T-cell (primary cell): Measurements from ENCODE around the gene DPYD. TPM values are rescaled to one million over a fixed set of nuclear protein-coding genes. Genes with fewer than 3 reads are reported as not detected.
"Not testable (repeated sequence)": the region's sequence is repeated elsewhere in the genome, so short reads cannot be mapped to it uniquely, and the experiment has no call there.

Experiments
- ATAC-seq, 4 experiments: fragments of 200-7000 bp in 3 of 4; fragments of 150-1000 bp in 1 of 4; cut with Tn5 transposase; replicated peaks in 1 of 4; 1 replicate in 3 of 4; 2 replicates in 1 of 4; pipeline ENCODE4 v1.10.0; 2021; ENCODE audit warnings: moderate library complexity in 3 of 4, mild to moderate bottlenecking in 2 of 4, moderate number of reproducible peaks in 1 of 4
- CTCF ChIA-PET, 2 donors: fragments of 300-600 bp; sonication (Branson Sonifier 250); formaldehyde crosslinking; loops; one replicate each; lab custom pipeline; 2022; ENCODE audit warnings: antibody characterized with exemption in 2 of 2; lab: Charles Lee
- POLR2A ChIA-PET, 2 donors: fragments of 300-600 bp; sonication (Branson Sonifier 250); formaldehyde crosslinking; loops; one replicate each; lab custom pipeline; 2022; ENCODE audit warnings: antibody characterized with exemption in 2 of 2; lab: Charles Lee
- DNase-seq, 35 experiments: peaks; one replicate each; pipeline versions ENCODE4 v3.0.0 to v3.0.0-alpha.2; 2013 to 2023
- H3K27ac ChIP-seq: one replicate; pipeline ENCODE4 v1.5.1; 2013; ENCODE audit warnings: low read length
- H3K27me3 ChIP-seq, 2 experiments: replicated peaks in 1 of 2; 1 replicate in 1 of 2; 2 replicates in 1 of 2; pipeline versions ENCODE4 v1.6.1 to v1.7.0; 2013; ENCODE audit warnings: low read length in 1 of 2, mixed read lengths in 1 of 2; ENCODE audit not compliant: control insufficient read depth in 2 of 2, insufficient read depth in 2 of 2; ENCODE audit errors: extremely low read depth in 1 of 2
- H3K36me3 ChIP-seq, 2 donors: 1 replicate in 1 of 2; 2 replicates in 1 of 2; pipeline versions ENCODE4 v1.6.1 to v1.7.0; 2013; ENCODE audit warnings: low read length in 1 of 2; ENCODE audit not compliant: control insufficient read depth in 2 of 2, insufficient read depth in 1 of 2; ENCODE audit errors: extremely low read depth in 1 of 2
- H3K4me1 ChIP-seq, 2 experiments: 1 replicate in 1 of 2; 2 replicates in 1 of 2; pipeline versions ENCODE4 v1.6.1 to v1.7.0; 2013; ENCODE audit warnings: low read length in 2 of 2, mixed read lengths in 1 of 2; ENCODE audit not compliant: insufficient read depth in 2 of 2, control insufficient read depth in 1 of 2; ENCODE audit errors: extremely low read depth in 1 of 2
- H3K4me3 ChIP-seq, 2 donors: 1 replicate in 1 of 2; 2 replicates in 1 of 2; pipeline versions ENCODE4 v1.5.1 to v1.7.0; 2013; ENCODE audit warnings: mild to moderate bottlenecking in 2 of 2, low read length in 1 of 2, moderate library complexity in 1 of 2; ENCODE audit not compliant: control insufficient read depth in 1 of 2; ENCODE audit errors: extremely low read depth in 1 of 2
- H3K9me3 ChIP-seq: 2 replicates; pipeline ENCODE4 v1.7.0; 2013
- H3K27ac Mint-ChIP-seq, 2 donors: one replicate each; pipeline ENCODE4 v1.8.0; 2020 to 2021; ENCODE audit warnings: mild to moderate bottlenecking in 2 of 2, mixed read lengths in 2 of 2
- H3K27me3 Mint-ChIP-seq, 2 donors: one replicate each; pipeline ENCODE4 v1.8.0; 2021 to 2022; ENCODE audit warnings: mixed read lengths in 2 of 2
- H3K36me3 Mint-ChIP-seq: one replicate; pipeline ENCODE4 v1.8.0; 2021; ENCODE audit warnings: mixed read lengths
- H3K4me1 Mint-ChIP-seq, 3 donors: one replicate each; pipeline ENCODE4 v1.8.0; 2020 to 2022; ENCODE audit warnings: mixed read lengths in 3 of 3, mild to moderate bottlenecking in 1 of 3
- H3K4me3 Mint-ChIP-seq, 3 donors: one replicate each; pipeline ENCODE4 v1.8.0; 2020 to 2022; ENCODE audit warnings: mild to moderate bottlenecking in 3 of 3, mixed read lengths in 3 of 3, moderate library complexity in 3 of 3
- H3K9me3 Mint-ChIP-seq, 3 donors: one replicate each; pipeline ENCODE4 v1.8.0; 2020 to 2022; ENCODE audit warnings: mixed read lengths in 3 of 3
- WGBS: methylation state at CpG from one replicate; pipeline ENCODE4 v1.1.5; 2013; ENCODE audit warnings: missing lambda C conversion rate; ENCODE audit not compliant: insufficient coverage; 5-methylcytosine and 5-hydroxymethylcytosine counted together
- total RNA-seq, 35 experiments: library from RNA in 6 of 35; stranded (reverse) in 6 of 35; fragments of 120-200 nt in 1 of 35; gene quantifications; one replicate each; pipeline versions ENCODE4 v1.2.1 to v1.2.4 and lab custom pipeline; 2013 to 2026

DPYD gene
- total RNA-seq, 5 donors from 2014 or later (not counting 1 experiment from before 2014, with no cell fraction given), result 39.1 to 74.1 (median 47.8) TPM

- Histone ChIP-seq H3K27me3 (no peaks in the 10 kb centered on the region), H3K36me3 (peaks cover 0 to 6% of the 10 kb centered on the region in 2 donors), H3K4me3 (no peak overlapping the region), H3K27ac (no peak overlapping the region), H3K9me3 (no peaks in the 10 kb centered on the region), H3K4me1 (no peaks in the 10 kb centered on the region)
- Mint-ChIP-seq H3K27me3 (no peaks in the 10 kb centered on the region), H3K9me3 (peaks cover 0 to 3% (median 0%) of the 10 kb centered on the region in 3 donors), H3K36me3 (peaks cover 78% of the 10 kb centered on the region), H3K27ac (no peak overlapping the region), H3K4me1 (no peaks in the 10 kb centered on the region), H3K4me3 (no peak overlapping the region)
- POLR2A ChIA-PET, result no interaction called here
- DNase-seq (no peak), ATAC-seq (no peak)
- CTCF ChIA-PET, result no interaction called here
Measured at GRCh38 chr1:97364086-97364485, 556.7 kb downstream of the DPYD start.

- Mint-ChIP-seq H3K36me3 (peaks cover 63% of the 10 kb centered on the region), H3K4me1 (no peaks in the 10 kb centered on the region), H3K27ac (no peak overlapping the region), H3K27me3 (no peaks in the 10 kb centered on the region), H3K9me3 (peaks cover 0 to 8% (median 0%) of the 10 kb centered on the region in 3 donors), H3K4me3 (no peak overlapping the region)
- Histone ChIP-seq H3K4me3 (no peak overlapping the region), H3K9me3 (peaks cover 2% of the 10 kb centered on the region), H3K4me1 (no peaks in the 10 kb centered on the region), H3K36me3 (peaks cover 0 to 6% of the 10 kb centered on the region in 2 donors), H3K27ac (no peak overlapping the region), H3K27me3 (no peaks in the 10 kb centered on the region)
- ChIA-PET POLR2A (no interaction called here), CTCF (no interaction called here)
- no CpG with 5 or more reads among the region's 1 CpG for WGBS
- DNase-seq (no peak), ATAC-seq (no peak)
Measured at GRCh38 chr1:97356309-97356708, 564.5 kb downstream of the DPYD start.

- Histone ChIP-seq H3K4me3 (no peak overlapping the region), H3K4me1 (no peaks in the 10 kb centered on the region), H3K27ac (no peak overlapping the region), H3K27me3 (no peaks in the 10 kb centered on the region), H3K36me3 (no peaks in the 10 kb centered on the region), H3K9me3 (peaks cover 2% of the 10 kb centered on the region)
- ChIA-PET POLR2A (no interaction called here), CTCF (no interaction called here)
- no peak for DNase-seq
- no peak for ATAC-seq
- no peak overlapping the region for H3K4me3 Mint-ChIP-seq
- H3K36me3 Mint-ChIP-seq, result peaks cover 53% of the 10 kb centered on the region
- no peak overlapping the region for H3K27ac Mint-ChIP-seq
- H3K9me3 Mint-ChIP-seq, result peaks cover 0 to 2% (median 0%) of the 10 kb centered on the region in 3 donors
- no peaks in the 10 kb centered on the region for H3K4me1 Mint-ChIP-seq
- H3K27me3 Mint-ChIP-seq, result no peaks in the 10 kb centered on the region
- WGBS, result 90% methylated on average over 2 of the region's 4 CpGs
Measured at GRCh38 chr1:97352936-97353382, 567.9 kb downstream of the DPYD start.

GRCh38 chr1:97351846-97352245, 569.0 kb downstream of the DPYD start:
- H3K9me3 Mint-ChIP-seq, result no peaks in the 10 kb centered on the region
- Histone ChIP-seq H3K27me3 (no peaks in the 10 kb centered on the region), H3K4me3 (no peak overlapping the region), H3K27ac (no peak overlapping the region), H3K4me1 (no peaks in the 10 kb centered on the region), H3K9me3 (no peaks in the 10 kb centered on the region), H3K36me3 (no peaks in the 10 kb centered on the region)
- DNase-seq (no peak), ATAC-seq (no peak)
- H3K27me3 Mint-ChIP-seq, result no peaks in the 10 kb centered on the region
- H3K36me3 Mint-ChIP-seq, result peaks cover 47% of the 10 kb centered on the region
- no CpG with 5 or more reads among the region's 2 CpGs for WGBS
- no peaks in the 10 kb centered on the region for H3K4me1 Mint-ChIP-seq
- no peak overlapping the region for H3K27ac Mint-ChIP-seq
- ChIA-PET CTCF (interaction anchor here in 1 of 2 donors (0.6 kb wide), 1 partner anchor 66 kb away, joined by 6 read pairs; no protein-coding TSS in a partner anchor), POLR2A (no interaction called here)
- H3K4me3 Mint-ChIP-seq, result no peak overlapping the region

- H3K27ac ChIP-seq, result no peak overlapping the region
- H3K27me3 ChIP-seq, result no peaks in the 10 kb centered on the region
- H3K36me3 ChIP-seq, result no peaks in the 10 kb centered on the region
- H3K4me3 ChIP-seq, result no peak overlapping the region
- no peaks in the 10 kb centered on the region for H3K4me1 ChIP-seq
- H3K9me3 Mint-ChIP-seq, result no peaks in the 10 kb centered on the region
- ChIA-PET POLR2A (no interaction called here), CTCF (no interaction called here)
- H3K4me1 Mint-ChIP-seq, result no peaks in the 10 kb centered on the region
- no peaks in the 10 kb centered on the region for H3K9me3 ChIP-seq
- H3K27ac Mint-ChIP-seq, result no peak overlapping the region
- ATAC-seq (no peak), DNase-seq (no peak)
- H3K27me3 Mint-ChIP-seq, result no peaks in the 10 kb centered on the region
- WGBS, result 100% methylated on average over 1 of the region's 2 CpGs
- H3K4me3 Mint-ChIP-seq, result no peak overlapping the region
- H3K36me3 Mint-ChIP-seq, result peaks cover 48% of the 10 kb centered on the region
Measured at GRCh38 chr1:97350662-97351061, 570.2 kb downstream of the DPYD start.

GRCh38 chr1:97350241-97350640, 570.6 kb downstream of the DPYD start:
- no peak for DNase-seq
- no peaks in the 10 kb centered on the region for H3K27me3 Mint-ChIP-seq
- ATAC-seq, result no peak
- no peaks in the 10 kb centered on the region for H3K9me3 Mint-ChIP-seq
- no peaks in the 10 kb centered on the region for H3K4me1 Mint-ChIP-seq
- Histone ChIP-seq H3K9me3 (no peaks in the 10 kb centered on the region), H3K27me3 (no peaks in the 10 kb centered on the region), H3K4me1 (no peaks in the 10 kb centered on the region), H3K27ac (no peak overlapping the region), H3K4me3 (no peak overlapping the region), H3K36me3 (no peaks in the 10 kb centered on the region)
- H3K36me3 Mint-ChIP-seq, result peaks cover 45% of the 10 kb centered on the region
- no peak overlapping the region for H3K27ac Mint-ChIP-seq
- no peak overlapping the region for H3K4me3 Mint-ChIP-seq
- ChIA-PET POLR2A (no interaction called here), CTCF (interaction anchor here in 1 of 2 donors (0.7 kb wide), 1 partner anchor 763 kb away, joined by 4 read pairs; no protein-coding TSS in a partner anchor)

- POLR2A ChIA-PET, H3K27me3 Mint-ChIP-seq, H3K36me3 ChIP-seq, H3K4me3 Mint-ChIP-seq, H3K9me3 ChIP-seq, ATAC-seq, H3K4me3 ChIP-seq, H3K27ac Mint-ChIP-seq, H3K27ac ChIP-seq, H3K4me1 Mint-ChIP-seq, H3K4me1 ChIP-seq, H3K27me3 ChIP-seq, DNase-seq, H3K9me3 Mint-ChIP-seq: not testable (repeated sequence)
- WGBS, result no CpG with 5 or more reads among the region's 1 CpG
- CTCF ChIA-PET, result interaction anchor here in 1 of 2 donors (0.7 kb wide), 1 partner anchor 763 kb away, joined by 4 read pairs; no protein-coding TSS in a partner anchor
- H3K36me3 Mint-ChIP-seq, result peaks cover 49% of the 10 kb centered on the region
Measured at GRCh38 chr1:97349794-97350193, 571.0 kb downstream of the DPYD start.
